Panc1 (cell line): Measurements from ENCODE around the gene RHEX. TPM values are rescaled to one million over a fixed set of nuclear protein-coding genes. Genes with fewer than 3 reads are reported as not detected.

Source experiments
- ATAC-seq: fragments of 200-7000 bp; cut with Tn5 transposase; 2 replicates; pipeline ENCODE4 v1.9.1; 2020; ENCODE audit warnings: mild to moderate bottlenecking, moderate library complexity
- BruUV-seq: library from RNA; stranded (reverse); fragments of 400-500 nt; replicated peaks from 2 replicates; lab custom pipeline; 2021; lab: Mats Ljungman, UMichigan
- CTCF ChIA-PET: fragments of 300-600 bp; sonication (Branson Sonifier 250); formaldehyde crosslinking; loops from one replicate; lab custom pipeline; 2022; ENCODE audit warnings: antibody characterized with exemption; lab: Charles Lee
- POLR2A ChIA-PET: fragments of 300-600 bp; sonication (Branson Sonifier 250); formaldehyde crosslinking; loops from one replicate; lab custom pipeline; 2022; ENCODE audit warnings: antibody characterized with exemption; lab: Charles Lee
- DNase-seq: peaks from one replicate; pipeline ENCODE4 v3.0.0-alpha.2; 2010; ENCODE audit warnings: low read depth, low spot score
- H3K27ac ChIP-seq: 2 replicates; pipeline ENCODE4 v1.5.1; 2011; ENCODE audit warnings: mild to moderate bottlenecking, low read length, inconsistent platforms
- H3K27me3 ChIP-seq: fragments of 200-500 bp; sonication (Bioruptor generic); 2 replicates; pipeline ENCODE4 v1.6.0; 2014; ENCODE audit warnings: low read length, inconsistent platforms; ENCODE audit not compliant: control insufficient read depth, insufficient read depth
- H3K36me3 ChIP-seq: fragments of 200-500 bp; sonication (Bioruptor generic); 2 replicates; pipeline ENCODE4 v1.5.1; 2014; ENCODE audit warnings: inconsistent platforms, mild to moderate bottlenecking, low read length, moderate library complexity; ENCODE audit not compliant: control insufficient read depth, insufficient read depth
- H3K4me1 ChIP-seq: 2 replicates; pipeline ENCODE4 v1.5.1; 2011; ENCODE audit warnings: inconsistent platforms, mild to moderate bottlenecking, low read length, moderate library complexity; ENCODE audit not compliant: control insufficient read depth, insufficient read depth
- H3K4me3 ChIP-seq, 2 experiments: 2 replicates each; pipeline ENCODE4 v1.5.1; 2011 to 2012; ENCODE audit warnings: low read depth in 2 of 2, low read length in 2 of 2, mild to moderate bottlenecking in 2 of 2, inconsistent platforms in 1 of 2, moderate library complexity in 1 of 2
- H3K9me3 ChIP-seq: fragments of 200-500 bp; sonication (Bioruptor generic); 2 replicates; pipeline ENCODE4 v1.5.1; 2014; ENCODE audit warnings: low read depth, mild to moderate bottlenecking, inconsistent platforms, low read length, moderate library complexity; ENCODE audit not compliant: control insufficient read depth, insufficient read depth
- POLR2AphosphoS5 ChIP-seq: IDR thresholded peaks from 2 replicates; pipeline ENCODE4 v1.6.1; 2012; ENCODE audit warnings: mild to moderate bottlenecking, low read depth, low read length, moderate library complexity
- SIN3A ChIP-seq: IDR thresholded peaks from 2 replicates; pipeline ENCODE4 v1.6.1; 2012; ENCODE audit warnings: low read depth, mild to moderate bottlenecking, low read length, moderate library complexity, borderline replicate concordance; ENCODE audit not compliant: insufficient read depth
- TCF7L2 ChIP-seq: IDR thresholded peaks from 2 replicates; pipeline ENCODE4 v1.6.1; 2011; ENCODE audit warnings: mild to moderate bottlenecking, low read depth, low read length, inconsistent platforms
- in situ Hi-C: cut with HindIII; loops from 2 replicates; pipeline ENCODE4 v1.10.0; 2016; ENCODE audit warnings: low sequenced_read_pairs, low pct_unique_long_range_greater_than_20kb
- intact Hi-C: fragments of 100-400 bp; cut with micrococcal nuclease; formaldehyde crosslinking; loops from one replicate; pipeline ENCODE4 v1.10.0; 2022; ENCODE audit not compliant: unreplicated experiment
- total RNA-seq: library from RNA; stranded (reverse); gene quantifications from one replicate; pipeline ENCODE4 v1.2.1, GENCODE V29; 2021; ENCODE audit not compliant: unreplicated experiment
- TF ChIP-seq, protein P1 (sequence below), 2 experiments: IDR thresholded peaks; 2 replicates each; pipeline ENCODE4 v1.6.1; 2011 to 2012; ENCODE audit warnings: low read depth in 2 of 2, control low read depth in 1 of 2, low read length in 1 of 2, mild to moderate bottlenecking in 1 of 2, moderate library complexity in 1 of 2; ENCODE audit not compliant: insufficient read depth in 1 of 2
- TF ChIP-seq, protein P2 (sequence below): fragments of 450-650 bp; IDR thresholded peaks from 2 replicates; pipeline ENCODE4 v1.5.1; 2017; ENCODE audit warnings: mild to moderate bottlenecking

Gene RHEX
- total RNA-seq, 1 experiment from 2014 or later: not detected

- intact Hi-C loops (no loop called here), in situ Hi-C loops (no loop called here)
- TF ChIP-seq POLR2AphosphoS5 (no peak), SIN3A (no peak), TCF7L2 (no peak)
- TF ChIP-seq, protein P1, sequence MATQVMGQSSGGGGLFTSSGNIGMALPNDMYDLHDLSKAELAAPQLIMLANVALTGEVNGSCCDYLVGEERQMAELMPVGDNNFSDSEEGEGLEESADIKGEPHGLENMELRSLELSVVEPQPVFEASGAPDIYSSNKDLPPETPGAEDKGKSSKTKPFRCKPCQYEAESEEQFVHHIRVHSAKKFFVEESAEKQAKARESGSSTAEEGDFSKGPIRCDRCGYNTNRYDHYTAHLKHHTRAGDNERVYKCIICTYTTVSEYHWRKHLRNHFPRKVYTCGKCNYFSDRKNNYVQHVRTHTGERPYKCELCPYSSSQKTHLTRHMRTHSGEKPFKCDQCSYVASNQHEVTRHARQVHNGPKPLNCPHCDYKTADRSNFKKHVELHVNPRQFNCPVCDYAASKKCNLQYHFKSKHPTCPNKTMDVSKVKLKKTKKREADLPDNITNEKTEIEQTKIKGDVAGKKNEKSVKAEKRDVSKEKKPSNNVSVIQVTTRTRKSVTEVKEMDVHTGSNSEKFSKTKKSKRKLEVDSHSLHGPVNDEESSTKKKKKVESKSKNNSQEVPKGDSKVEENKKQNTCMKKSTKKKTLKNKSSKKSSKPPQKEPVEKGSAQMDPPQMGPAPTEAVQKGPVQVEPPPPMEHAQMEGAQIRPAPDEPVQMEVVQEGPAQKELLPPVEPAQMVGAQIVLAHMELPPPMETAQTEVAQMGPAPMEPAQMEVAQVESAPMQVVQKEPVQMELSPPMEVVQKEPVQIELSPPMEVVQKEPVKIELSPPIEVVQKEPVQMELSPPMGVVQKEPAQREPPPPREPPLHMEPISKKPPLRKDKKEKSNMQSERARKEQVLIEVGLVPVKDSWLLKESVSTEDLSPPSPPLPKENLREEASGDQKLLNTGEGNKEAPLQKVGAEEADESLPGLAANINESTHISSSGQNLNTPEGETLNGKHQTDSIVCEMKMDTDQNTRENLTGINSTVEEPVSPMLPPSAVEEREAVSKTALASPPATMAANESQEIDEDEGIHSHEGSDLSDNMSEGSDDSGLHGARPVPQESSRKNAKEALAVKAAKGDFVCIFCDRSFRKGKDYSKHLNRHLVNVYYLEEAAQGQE (IDR thresholded peaks at IDR 0.05; ENCODE audit: insufficient read depth in 1 of 2, low read depth in 2 of 2, low read length in 1 of 2): no peak
- TF ChIP-seq, protein P2, sequence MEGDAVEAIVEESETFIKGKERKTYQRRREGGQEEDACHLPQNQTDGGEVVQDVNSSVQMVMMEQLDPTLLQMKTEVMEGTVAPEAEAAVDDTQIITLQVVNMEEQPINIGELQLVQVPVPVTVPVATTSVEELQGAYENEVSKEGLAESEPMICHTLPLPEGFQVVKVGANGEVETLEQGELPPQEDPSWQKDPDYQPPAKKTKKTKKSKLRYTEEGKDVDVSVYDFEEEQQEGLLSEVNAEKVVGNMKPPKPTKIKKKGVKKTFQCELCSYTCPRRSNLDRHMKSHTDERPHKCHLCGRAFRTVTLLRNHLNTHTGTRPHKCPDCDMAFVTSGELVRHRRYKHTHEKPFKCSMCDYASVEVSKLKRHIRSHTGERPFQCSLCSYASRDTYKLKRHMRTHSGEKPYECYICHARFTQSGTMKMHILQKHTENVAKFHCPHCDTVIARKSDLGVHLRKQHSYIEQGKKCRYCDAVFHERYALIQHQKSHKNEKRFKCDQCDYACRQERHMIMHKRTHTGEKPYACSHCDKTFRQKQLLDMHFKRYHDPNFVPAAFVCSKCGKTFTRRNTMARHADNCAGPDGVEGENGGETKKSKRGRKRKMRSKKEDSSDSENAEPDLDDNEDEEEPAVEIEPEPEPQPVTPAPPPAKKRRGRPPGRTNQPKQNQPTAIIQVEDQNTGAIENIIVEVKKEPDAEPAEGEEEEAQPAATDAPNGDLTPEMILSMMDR: no peak
- BruUV-seq: no TSS peak
- Histone ChIP-seq H3K4me1 (no peaks in the 10 kb centered on the region), H3K27me3 (no peaks in the 10 kb centered on the region; the same call in 1 of the 2 replicates), H3K27ac (no peak overlapping the region), H3K4me3 (no peak overlapping the region), H3K36me3 (no peaks in the 10 kb centered on the region), H3K9me3 (no peaks in the 10 kb centered on the region)
- no peak for ATAC-seq
- ChIA-PET POLR2A (no interaction called here), CTCF (no interaction called here)
- no peak for DNase-seq
Measured at GRCh38 chr1:206015071-206015470, 37.9 kb upstream of the RHEX start.

DNA sequence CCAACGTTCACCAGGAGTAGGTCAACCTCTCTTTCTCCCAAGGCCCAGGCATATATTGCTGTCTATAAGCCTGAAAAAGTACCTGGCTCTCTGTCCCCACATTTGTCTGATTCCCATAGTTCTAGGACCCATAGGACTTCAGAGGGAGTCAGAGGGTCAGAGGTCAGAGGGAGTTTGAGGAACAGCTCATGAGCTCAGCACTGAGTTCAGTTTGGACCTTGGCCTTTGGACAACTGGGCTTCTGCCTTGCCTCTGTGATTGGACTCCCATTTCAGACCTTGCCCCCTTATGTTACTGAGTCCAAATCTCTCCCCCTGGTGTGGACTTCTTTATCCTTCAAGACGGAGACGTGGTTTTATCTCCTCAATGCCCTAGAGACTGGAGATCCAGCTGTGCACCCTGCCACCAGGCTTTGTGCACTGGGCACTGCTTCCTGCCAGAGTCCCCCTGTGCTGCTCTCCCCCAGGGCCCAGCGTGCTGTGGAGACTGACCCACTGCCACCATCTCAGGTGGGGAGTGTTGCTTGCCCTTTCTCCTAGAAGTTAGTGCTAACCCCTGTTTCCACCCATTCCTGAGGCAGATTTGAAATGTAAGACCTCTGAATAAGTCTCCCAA, 32.5 kb upstream of the RHEX start:
- POLR2A ChIA-PET: no interaction called here
- Histone ChIP-seq H3K27me3 (no peaks in the 10 kb centered on the region; the same call in 1 of the 2 replicates), H3K4me1 (no peaks in the 10 kb centered on the region), H3K27ac (no peak overlapping the region), H3K9me3 (no peaks in the 10 kb centered on the region), H3K36me3 (no peaks in the 10 kb centered on the region), H3K4me3 (no peak overlapping the region)
- BruUV-seq: no TSS peak
- intact Hi-C loops: no loop called here
- ATAC-seq: no peak
- CTCF ChIA-PET: interaction anchor here (0.6 kb wide), 1 partner anchor 9 kb away, joined by 3 read pairs; no protein-coding TSS in a partner anchor
- in situ Hi-C loops: no loop called here
- TF ChIP-seq, protein P2: no peak
- TF ChIP-seq TCF7L2 (no peak), POLR2AphosphoS5 (no peak), SIN3A (no peak)
- TF ChIP-seq, protein P1 (IDR thresholded peaks at IDR 0.05; ENCODE audit: insufficient read depth in 1 of 2, low read depth in 2 of 2, low read length in 1 of 2): no peak
- no peak for DNase-seq
